ENCODE results near the gene PGAP2.
A peak's percentile ranks its signal among the peaks of the same experiment; 100 is the strongest.

PGAP2 gene

DNA sequence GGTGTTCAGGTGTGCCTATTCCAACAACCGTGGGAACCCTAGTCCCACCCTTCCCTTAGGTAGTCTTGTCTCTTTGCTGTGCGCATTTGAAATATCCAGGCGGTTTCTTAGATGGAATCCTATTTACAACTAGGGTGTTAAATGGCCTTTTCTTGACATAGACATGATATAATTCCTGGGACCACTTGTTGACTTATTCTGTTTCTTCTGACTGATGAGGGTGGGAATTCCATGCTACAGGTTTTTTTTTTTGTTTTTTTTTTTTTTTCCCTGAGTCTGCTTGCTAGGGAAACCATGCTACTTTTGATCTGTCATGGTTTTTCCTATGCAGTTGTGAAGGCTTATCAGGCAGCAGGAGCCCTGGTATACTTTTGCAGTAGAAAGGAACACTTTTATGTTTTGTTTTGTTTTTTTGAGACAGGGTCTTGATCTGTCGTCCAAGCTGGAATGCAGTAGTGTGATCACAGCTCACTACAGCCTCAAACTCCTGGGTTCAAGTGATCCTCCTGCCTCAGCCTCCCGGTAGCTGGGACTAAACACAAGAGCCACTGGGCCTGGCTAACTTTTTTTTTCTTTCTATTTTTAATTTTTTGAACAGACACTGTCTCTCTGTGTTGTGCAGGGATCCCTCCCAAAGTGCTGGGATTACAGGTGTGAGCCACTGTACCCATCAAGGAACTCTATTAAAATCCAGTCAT, 48.6 kb downstream of the PGAP2 start:
- no peak for DNase-seq (ENCODE audit: low spot score)

DNA sequence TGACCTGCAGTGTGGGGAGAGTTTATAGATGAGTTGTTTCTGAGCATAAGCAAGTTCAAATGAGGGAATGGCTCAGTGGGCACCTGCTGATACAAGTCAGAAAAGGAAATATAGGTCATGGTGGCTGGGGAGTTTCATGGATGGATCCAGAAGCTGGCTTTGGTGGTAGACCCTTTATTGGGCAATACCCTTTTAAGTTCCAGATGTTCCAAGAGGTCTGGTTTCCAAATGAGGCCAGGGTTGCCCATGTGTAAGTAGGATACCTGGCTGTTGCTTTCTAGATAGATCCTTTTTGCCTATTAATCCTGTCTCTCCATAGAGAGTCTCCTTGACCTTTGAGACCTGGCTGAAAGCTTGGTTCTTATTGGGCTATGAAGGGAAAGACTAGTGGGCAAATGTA, 49.3 kb downstream of the PGAP2 start:
- no peak for DNase-seq (ENCODE audit: low spot score)

DNA sequence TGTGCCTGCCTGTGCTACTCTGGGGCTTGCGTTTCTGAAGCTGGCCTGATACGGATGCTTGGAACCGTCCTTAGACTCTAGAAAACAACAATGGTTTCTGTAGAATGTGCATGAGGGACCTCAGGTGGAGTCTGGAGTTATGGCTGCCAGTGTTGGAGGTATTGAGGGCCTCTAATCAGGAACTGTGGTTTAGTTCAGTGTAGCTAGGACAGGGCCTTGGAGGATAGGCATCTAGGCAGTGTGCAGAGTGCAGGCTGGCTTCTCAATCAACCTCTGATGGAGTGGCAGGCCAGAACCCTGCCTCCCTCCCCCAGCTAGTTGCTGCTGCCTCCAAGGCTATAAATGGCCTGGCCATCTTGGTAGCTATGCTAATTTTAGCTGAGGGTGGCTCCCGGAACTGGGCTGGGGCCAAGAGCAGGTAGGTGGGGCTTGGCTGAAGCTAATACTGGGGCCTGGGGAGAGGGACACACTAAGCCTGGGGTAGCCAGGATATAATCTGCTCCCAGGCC, 51.1 kb downstream of the PGAP2 start:
- no peak for DNase-seq (ENCODE audit: low spot score)

DNA sequence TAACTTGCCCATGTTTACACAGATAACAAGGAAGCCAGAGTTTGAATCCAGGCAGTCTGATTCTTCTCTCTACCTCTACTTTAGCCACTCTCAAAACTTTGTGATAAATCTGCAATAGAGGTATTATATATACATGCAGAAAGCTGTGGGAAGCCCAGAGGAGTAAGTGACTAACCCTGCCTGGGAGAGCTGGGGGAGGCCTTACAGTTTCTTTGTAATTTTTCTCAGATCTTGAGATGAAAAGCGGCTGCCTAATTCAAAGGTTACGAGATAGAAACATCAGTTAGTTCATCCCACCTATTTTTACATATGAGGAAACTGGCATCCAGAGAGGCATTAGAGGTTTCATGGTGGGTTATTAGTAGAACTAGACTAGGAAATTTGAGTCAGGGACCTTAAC, 52.0 kb downstream of the PGAP2 start:
- DNase-seq (ENCODE audit: low spot score): peak; percentile 32

DNA sequence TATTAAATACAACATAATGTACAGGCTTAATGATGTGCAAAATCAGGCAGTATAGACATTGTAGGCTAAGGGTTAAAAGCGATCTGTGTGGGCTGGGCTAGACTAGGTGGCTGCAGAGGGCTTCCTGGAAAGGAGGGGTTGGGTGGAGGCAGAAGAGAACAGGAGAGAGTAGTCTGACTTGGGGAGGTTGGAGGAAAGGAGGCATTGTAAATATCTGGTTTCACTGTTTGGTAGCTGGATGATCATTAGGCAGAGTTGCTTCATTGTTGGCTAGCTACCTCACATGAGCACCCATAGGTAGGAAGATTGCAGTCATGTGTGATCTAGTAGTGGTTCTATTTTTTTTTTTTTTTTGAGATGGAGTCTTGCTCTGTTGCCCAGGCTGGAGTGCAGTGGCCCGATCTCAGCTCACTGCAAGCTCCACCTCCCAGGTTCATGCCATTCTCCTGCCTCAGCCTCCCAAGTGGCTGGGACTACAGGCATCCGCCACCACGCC, 52.6 kb downstream of the PGAP2 start:
- peak; percentile 49 for DNase-seq (ENCODE audit: low spot score)

DNA sequence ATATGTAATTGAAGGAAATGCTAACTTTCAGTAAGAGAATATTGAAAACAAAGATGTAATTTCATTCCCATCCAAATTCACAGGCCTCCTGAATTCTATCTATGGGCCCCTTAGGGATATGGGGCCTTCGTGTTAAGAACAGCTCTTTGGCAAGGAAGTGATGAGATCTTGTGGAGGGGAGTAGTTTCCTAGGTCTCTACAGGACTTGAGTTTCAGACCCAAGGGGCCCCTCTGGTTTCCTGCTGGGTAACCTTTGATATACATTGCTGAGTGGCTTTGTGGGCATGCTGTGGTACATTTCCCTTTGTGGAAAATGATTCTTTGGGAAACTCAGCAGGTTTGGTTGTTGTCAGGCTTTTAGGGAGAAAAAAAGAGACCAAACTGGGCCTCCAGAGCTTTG, 53.3 kb downstream of the PGAP2 start:
- DNase-seq (ENCODE audit: low spot score): no peak

DNA sequence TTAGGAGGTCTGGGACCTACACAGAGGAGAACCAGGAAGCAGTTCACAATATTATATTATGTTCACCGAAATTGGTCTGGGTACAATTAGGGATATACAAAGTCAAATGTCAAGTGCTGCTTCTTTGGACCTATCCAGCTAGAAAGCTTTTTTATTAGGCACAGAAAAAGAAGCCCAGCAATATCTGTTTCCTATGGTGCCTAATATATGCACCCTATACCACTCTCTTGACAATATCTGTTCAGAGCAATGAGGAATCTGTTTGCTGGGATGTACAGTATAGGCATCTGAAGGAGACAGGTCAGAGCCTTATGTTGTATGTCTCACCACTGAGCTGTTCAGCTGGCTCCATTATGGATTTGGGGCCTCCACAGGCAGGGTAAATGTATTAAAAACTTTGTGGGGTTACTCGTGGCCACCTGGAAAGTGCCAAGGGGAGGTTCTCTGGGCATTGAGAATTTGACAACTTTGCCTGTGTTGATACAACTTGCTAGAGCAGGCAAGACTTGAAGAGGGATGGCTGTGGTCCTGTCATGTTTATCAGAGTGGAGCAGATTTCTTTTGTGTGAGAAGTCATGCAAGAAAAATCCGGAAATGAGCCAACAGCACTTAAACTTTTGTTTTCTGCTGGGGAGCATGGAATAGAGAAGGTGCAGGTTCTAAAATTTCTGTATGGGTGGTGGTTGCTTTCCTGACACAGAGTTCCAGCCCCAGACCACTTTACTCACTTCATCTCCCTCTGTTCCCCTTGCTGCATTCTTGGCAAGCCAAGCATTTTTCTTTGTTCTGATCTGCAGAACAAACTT, 57.2 kb downstream of the PGAP2 start:
- DNase-seq (ENCODE audit: low spot score): peak; percentile 20

DNA sequence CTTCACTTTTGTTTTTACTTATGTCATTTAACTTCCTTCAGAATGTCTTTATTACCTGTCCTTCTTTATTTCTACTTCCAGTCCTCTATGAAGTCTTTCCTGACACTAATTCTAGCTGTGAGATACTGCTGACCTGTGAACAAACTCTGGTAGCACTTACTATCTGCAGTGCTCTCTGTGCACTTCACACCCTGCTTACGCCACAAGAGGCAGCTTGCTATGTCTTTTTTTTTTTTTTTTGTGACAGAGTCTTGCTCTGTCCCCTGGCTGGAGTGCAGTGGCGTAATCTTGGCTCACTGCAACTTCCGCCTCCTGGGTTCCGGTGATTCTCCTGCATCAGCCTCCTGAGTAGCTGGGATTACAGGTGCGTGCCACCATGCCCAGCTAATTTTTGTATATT, 57.8 kb downstream of the PGAP2 start:
- DNase-seq (ENCODE audit: low spot score): no peak

DNA sequence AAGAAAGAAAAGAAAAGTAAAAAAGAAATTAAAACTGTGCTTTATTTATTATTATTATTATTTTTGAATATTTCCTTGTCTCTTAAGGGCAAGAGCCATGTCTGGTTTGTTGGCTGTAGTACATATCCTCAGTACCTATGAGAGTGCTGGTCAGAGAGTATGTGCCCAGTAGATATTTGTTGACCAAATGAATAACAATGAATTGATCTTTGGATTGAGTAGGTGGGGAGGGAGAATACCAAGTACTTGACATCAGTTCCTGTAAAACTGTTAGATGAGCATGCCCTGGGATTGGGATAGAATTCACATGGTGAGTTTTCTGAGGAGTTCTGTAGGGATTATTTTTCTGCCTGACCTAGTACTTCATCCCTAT, 58.5 kb downstream of the PGAP2 start:
- DNase-seq (ENCODE audit: low spot score): no peak

DNA sequence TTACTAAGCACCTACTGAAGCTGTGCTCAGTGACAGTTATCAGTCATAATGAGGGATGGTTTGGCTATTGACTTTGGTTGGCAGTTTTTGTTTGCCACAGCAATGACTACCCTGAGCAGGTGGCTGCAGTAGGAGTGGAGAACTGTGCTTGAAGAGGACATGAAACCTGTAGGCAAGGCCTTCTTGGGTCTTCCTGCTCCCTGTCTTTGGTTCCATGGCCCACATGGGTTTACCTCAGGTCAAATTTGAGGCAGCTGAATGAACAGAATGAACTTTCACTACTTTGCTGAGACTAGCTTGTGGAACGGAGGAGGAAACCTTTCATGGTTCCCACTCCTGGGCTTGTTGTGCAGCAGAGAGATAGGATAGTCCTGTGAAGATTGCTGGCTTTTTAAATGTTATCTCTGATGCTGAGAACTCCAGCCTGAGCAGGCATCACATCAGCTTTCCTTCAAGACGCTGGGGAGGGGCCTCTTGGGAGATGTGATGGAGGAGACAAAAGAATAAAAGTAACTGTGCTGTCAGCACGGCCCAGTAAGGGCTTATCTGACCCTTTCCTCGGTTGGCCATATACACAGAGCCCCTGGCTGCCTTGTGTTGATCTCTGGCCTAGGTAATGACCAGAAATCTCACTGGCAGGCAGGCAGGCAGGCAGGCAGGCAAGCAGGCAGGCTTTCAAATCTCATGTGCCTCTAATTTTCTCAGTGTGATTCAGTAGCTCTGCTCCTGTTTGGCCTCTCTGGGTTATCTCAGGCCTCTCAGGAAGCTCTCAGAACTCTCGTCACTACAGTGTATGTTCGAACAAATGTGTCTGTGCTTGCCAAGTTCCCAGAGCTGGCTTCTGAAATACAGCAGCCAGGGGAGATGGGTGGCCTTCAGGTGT, 59.1 kb downstream of the PGAP2 start:
- no peak for DNase-seq (ENCODE audit: low spot score)

DNA sequence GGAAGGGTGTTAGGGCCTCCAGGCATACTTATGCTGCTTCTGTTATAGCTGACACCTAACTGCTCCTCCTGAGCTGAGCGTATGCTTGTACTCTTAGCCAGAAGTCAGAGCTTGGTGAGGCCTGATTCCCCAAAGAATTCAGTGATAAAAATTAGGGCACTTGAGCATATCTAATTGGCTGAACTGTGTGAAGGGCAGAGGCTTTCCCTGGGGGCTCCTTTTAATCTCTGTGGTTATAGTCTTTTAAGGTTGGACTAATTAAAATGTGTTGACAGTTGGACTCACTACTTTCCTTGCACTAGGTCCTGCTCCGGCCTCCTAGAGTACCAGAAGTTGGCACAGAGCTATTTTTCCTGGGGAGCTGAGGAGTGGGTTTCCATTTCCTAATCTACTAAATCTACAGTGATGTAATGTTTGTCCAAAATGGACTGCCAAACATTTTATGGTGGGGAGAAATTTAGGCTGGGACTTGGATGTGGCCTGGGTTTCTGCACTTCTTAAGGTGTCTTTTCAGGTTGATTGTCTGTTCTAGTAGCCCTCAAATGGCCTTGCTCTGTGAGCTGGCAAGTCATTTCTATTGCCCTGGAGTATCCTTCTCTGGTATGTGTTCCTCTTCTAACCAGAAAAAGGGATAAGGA, 65.5 kb downstream of the PGAP2 start:
- no peak for DNase-seq (ENCODE audit: low spot score)

Data from CD4-positive, alpha-beta T cell treated with Interleukin-6 at 100 ng/mL for 8 hours (primary cell).